DMS 273 treated with DMSO at 0.1 percent for 48 hours (cell line): Measurements from ENCODE around the gene KLK10.

ENCODE experiments used
- DNase-seq: peaks from one replicate; lab custom pipeline; 2025; lab: John Stamatoyannopoulos, UW

Gene KLK10

DNA sequence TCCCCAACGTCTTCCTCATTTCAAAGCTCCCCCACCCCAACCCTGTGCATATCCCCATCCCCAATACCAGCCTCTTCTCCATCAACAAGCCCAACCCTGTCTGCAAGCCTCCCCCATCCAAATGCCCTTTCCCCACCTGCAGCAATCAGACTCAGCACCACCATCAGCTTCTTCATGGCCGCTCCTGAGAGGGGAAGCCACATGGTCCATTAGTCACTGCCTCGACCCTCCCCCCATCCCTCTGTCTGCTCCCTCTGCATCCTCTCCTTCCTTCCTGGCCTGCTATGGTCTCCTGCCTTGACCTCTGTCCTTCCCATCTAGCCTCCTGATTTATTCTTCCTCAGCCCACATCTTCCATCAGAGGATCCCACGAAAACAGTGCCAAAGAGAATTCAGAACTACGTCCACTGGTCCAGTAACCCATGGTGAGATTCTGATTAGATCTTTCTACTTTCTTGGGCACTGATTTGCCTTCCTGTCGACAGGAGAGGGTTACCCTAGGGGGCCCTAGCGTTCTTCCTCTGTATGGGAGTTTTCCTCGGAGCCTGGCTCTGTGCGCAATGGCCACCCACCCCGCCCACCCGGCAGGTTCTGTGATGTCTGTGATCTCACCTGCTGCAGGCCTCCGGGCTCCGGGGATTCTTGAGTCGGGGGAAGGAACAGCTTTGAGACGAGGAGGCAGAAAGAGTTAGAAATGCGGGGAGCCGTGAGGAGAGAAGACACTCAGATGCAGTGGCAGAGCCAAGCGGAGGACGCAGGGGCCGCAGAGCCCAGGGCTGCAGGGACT is 51.4 kb downstream of the KLK10 start:
- no peak for DNase-seq

DNA sequence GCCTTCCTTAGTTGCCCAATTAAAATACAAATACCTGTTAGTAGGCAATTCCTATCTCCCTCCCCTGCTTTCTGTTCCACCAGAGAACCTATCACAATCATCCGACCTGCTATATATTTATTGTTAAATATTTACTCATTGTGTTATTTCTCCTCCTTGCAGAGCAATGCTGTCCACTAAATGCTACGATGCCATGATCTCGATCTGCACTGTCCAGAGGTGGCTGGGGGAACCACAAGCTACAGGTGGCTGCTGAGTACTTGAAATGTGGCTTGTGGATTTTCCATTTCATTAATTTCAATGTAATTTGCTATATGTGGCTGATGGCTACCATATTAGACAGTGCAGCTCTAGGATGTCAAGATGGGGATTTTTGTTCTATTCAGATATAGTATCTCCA is 55.2 kb downstream of the KLK10 start:
- DNase-seq, result no peak

DNA sequence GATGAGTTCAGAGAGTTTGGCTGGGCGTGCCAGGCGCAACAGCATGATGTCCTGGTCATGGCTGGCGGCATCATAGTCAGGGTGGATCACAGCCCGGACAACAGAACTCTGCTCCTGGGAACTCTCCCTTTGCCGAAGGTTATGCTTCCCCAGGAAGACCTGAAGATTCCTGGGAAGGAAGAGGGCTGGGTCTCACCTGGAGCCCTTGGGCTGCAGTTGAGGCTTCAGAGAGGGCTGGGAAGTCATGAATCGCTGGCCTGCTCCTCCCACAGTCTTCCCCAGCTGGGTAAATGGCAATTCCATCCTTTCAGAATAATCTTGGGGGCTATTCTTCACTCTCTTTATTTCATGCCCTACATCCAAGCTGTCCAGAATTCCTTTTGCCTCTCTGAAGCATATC is 56.1 kb downstream of the KLK10 start:
- no peak for DNase-seq
